ENCODE measurements around the gene CD8B.

The CD8B gene

GRCh38 chr2:86774862-86775261 is 86.8 kb downstream of the CD8B start:
- DNase-seq (ENCODE audit: low spot score): peak; percentile 54

- DNase-seq (ENCODE audit: low spot score): no peak
Measured at GRCh38 chr2:86772611-86773010, 89.1 kb downstream of the CD8B start.

GRCh38 chr2:86770816-86771301 is 90.8 kb downstream of the CD8B start:
- DNase-seq (ENCODE audit: low spot score): no peak

- DNase-seq (ENCODE audit: low spot score): no peak
Measured at GRCh38 chr2:86769838-86770237, 91.8 kb downstream of the CD8B start.

- no peak for DNase-seq (ENCODE audit: low spot score)
Measured at GRCh38 chr2:86768189-86768949, 93.3 kb downstream of the CD8B start.
